Cardiac muscle cell (in vitro differentiated cells and primary cell): Measurements from ENCODE around the gene GLDC. TPM values are rescaled to one million over a fixed set of nuclear protein-coding genes. Genes with fewer than 3 reads are reported as not detected.
A peak's percentile ranks its signal among the peaks of the same experiment; 100 is the strongest.

ENCODE experiments used
- DNase-seq, 2 donors: peaks; one replicate each; pipeline versions ENCODE4 v3.0.0 to v3.0.0-alpha.2; 2010 to 2017; ENCODE audit warnings: low read depth in 1 of 2, low spot score in 1 of 2
- H3K27ac ChIP-seq: fragments of 200-600 bp; sonication (generic); 2 replicates; pipeline ENCODE4 v1.5.1; 2016
- H3K27me3 ChIP-seq: fragments of 200-600 bp; sonication (generic); 2 replicates; pipeline ENCODE4 v1.6.0; 2016; ENCODE audit warnings: control low read depth
- H3K36me3 ChIP-seq: fragments of 200-600 bp; sonication (generic); 2 replicates; pipeline ENCODE4 v1.5.1; 2016; ENCODE audit warnings: control low read depth
- H3K4me1 ChIP-seq: fragments of 200-600 bp; sonication (generic); 2 replicates; pipeline ENCODE4 v1.8.1; 2017; ENCODE audit warnings: low read depth, mild to moderate bottlenecking, mixed run types
- H3K4me3 ChIP-seq: fragments of 200-600 bp; sonication (generic); 2 replicates; pipeline ENCODE4 v1.5.1; 2016; ENCODE audit warnings: mild to moderate bottlenecking
- H3K9me3 ChIP-seq: fragments of 200-600 bp; sonication (generic); 2 replicates; pipeline ENCODE4 v1.5.1; 2017; ENCODE audit warnings: low read depth, mild to moderate bottlenecking, control low read depth
- CTCF ChIP-seq: IDR thresholded peaks from 2 replicates; pipeline ENCODE4 v1.5.1; 2012; ENCODE audit warnings: low read depth, mild to moderate bottlenecking, low read length
- polyA plus RNA-seq: library from polyadenylated mRNA; unstranded; fragments of >200 nt; fragmentation: Nextera tagmentation; extraction: Ambion mirVana; gene quantifications from 2 replicates; pipeline ENCODE4 v1.2.1, GENCODE V29; 2016
- total RNA-seq: library from RNA; depleted of rRNA; stranded (reverse); fragments of >200 nt; gene quantifications from 2 replicates; pipeline ENCODE4 v1.2.3, GENCODE V29; 2016

GLDC gene
- total and polyA plus RNA-seq, 2 experiments from 2014 or later: 0.98 to 5.9 TPM

DNA sequence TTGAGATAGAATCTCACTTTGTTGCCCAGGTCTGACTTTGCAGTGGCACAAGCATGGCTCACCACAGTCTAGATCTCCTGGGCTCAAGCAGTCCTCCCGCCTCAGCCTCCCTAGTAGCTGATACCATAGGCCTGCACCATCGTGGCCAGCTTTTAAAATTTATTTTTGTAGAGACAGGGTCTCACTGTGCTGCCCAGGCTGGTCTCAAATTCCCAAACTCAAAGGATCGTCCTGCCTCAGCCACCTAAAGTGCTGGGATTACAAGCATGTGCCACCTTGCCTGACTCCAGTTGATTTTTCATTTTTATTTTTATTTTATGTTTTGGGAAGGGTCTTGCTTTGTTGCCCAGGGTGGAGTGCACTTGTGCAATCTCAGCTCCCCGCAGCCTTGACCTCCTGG, 41.7 kb upstream of the GLDC start:
- no peaks in the 10 kb centered on the region for H3K27me3 ChIP-seq
- no peaks in the 10 kb centered on the region for H3K36me3 ChIP-seq
- H3K9me3 ChIP-seq: no peaks in the 10 kb centered on the region
- DNase-seq: no peak
- TF ChIP-seq CTCF: no peak
- no peaks in the 10 kb centered on the region for H3K4me1 ChIP-seq
- H3K4me3 ChIP-seq: no peak overlapping the region
- H3K27ac ChIP-seq: no peak overlapping the region

DNA sequence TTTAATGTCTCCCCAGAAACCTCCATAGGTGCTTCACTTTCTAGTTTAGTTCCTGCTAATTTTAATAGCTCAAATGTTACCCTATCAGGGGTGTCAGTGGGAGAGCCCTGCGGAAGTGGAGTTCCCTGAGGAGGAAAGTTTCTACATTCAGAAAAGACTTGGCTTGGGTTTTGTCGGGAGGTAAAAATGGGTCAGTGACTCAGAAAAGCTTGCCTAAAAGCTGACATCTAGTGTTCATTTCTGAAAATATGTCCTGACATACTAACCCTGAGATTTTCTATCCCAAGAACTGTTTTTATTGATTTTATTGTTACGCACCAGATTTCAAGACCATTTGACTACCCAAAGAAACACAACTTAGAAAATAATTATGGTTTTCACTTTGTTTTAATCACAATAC, 40.9 kb upstream of the GLDC start:
- Histone ChIP-seq H3K4me3 (no peak overlapping the region), H3K9me3 (no peaks in the 10 kb centered on the region), H3K27me3 (no peaks in the 10 kb centered on the region), H3K4me1 (no peaks in the 10 kb centered on the region), H3K27ac (no peak overlapping the region), H3K36me3 (no peaks in the 10 kb centered on the region)
- DNase-seq: peak in 1 of 2 donors; percentile 65
- peak; percentile 41 for TF ChIP-seq CTCF

DNA sequence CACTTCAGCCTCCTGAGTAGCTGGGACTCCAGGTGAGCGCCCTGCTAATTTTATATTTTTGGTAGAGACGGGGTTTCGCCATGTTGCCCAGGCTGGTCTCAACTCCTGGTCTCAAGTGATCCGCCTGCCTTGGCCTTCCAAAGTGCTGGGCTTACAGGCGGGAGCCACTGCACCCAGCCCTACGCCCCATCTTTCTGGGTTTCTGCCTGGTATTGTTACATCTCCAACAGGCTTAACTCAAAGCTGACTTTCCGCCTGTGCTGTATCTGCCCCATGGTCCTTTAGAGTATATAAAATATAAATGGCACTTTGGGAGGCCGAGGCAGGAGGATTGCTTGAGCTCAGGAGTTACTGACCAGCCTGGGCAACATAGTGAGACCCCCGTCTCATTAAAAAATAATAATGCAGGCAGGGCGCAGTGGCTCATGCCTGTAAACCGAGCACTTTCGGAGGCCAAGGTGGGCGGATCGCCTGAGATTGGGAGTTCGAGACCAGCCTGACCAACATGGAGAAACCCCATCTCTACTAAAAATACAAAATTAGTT, 36.5 kb upstream of the GLDC start:
- Histone ChIP-seq H3K4me1 (no peaks in the 10 kb centered on the region), H3K36me3 (no peaks in the 10 kb centered on the region), H3K27ac (peak overlapping the region; percentile 96), H3K9me3 (no peaks in the 10 kb centered on the region), H3K4me3 (peak overlapping the region; percentile 57), H3K27me3 (no peaks in the 10 kb centered on the region)
- TF ChIP-seq CTCF: no peak
- DNase-seq: no peak

DNA sequence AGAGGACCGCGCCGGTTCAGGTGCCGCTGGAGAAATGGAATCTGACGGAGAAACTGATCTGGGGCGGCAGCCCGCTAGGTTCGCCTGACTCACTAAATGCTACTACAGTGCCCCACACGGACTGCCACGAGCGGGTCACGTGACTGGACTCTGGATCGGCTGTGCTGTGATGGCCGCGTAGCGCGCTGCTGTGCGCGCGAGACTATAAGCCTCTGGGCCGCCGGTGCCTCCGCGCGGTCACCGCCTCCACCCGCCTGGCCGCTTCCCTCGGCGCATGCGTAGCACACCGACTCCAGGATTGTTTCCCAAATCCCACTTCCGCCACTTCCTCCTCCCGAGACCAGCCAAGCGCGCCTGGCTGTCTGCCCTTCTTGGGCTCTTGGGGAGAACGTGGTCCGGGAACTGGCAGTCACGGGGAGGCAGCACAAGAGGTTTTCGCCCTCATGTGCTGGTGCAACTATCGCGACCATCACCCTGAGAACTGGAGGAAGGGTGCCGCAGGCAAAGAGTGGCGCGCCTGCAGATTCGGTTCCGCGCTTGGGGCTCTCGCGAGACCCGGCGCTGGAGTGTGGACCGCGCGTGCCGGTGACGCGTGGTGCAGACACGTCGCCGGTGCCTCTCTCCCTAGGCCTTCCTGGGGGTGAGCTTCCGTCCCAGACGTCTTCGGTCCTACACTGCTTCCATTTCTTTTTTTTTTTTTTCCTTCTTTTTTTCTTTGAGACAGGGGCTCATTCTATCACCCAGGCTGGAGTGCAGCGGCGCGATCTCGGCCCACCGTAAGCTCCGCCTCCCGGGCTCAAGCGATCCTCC, 35.8 kb upstream of the GLDC start:
- no peaks in the 10 kb centered on the region for H3K9me3 ChIP-seq
- H3K27me3 ChIP-seq: no peaks in the 10 kb centered on the region
- H3K27ac ChIP-seq: peak overlapping the region; percentile 96
- no peaks in the 10 kb centered on the region for H3K36me3 ChIP-seq
- H3K4me3 ChIP-seq: peak overlapping the region; percentile 57
- H3K4me1 ChIP-seq: no peaks in the 10 kb centered on the region
- TF ChIP-seq CTCF: no peak
- peak; percentile 98 for DNase-seq

- Histone ChIP-seq H3K27ac (peak overlapping the region; percentile 96), H3K4me1 (no peaks in the 10 kb centered on the region), H3K36me3 (no peaks in the 10 kb centered on the region), H3K27me3 (no peaks in the 10 kb centered on the region), H3K4me3 (peak overlapping the region; percentile 57), H3K9me3 (no peaks in the 10 kb centered on the region)
- no peak for TF ChIP-seq CTCF
- peak in 1 of 2 donors; percentile 62 for DNase-seq
Observed at GRCh38 chr9:6680797-6681146, 35.2 kb upstream of the GLDC start.
